HG02623 (cell line): ENCODE measurements around the gene FOXG1.

ENCODE experiments used
- ATAC-seq: cut with Tn5 transposase; IDR thresholded peaks from one replicate; pipeline ENCODE4 v1.9.1; 2021; ENCODE audit warnings: moderate library complexity; ENCODE audit not compliant: unreplicated experiment

FOXG1 gene

DNA sequence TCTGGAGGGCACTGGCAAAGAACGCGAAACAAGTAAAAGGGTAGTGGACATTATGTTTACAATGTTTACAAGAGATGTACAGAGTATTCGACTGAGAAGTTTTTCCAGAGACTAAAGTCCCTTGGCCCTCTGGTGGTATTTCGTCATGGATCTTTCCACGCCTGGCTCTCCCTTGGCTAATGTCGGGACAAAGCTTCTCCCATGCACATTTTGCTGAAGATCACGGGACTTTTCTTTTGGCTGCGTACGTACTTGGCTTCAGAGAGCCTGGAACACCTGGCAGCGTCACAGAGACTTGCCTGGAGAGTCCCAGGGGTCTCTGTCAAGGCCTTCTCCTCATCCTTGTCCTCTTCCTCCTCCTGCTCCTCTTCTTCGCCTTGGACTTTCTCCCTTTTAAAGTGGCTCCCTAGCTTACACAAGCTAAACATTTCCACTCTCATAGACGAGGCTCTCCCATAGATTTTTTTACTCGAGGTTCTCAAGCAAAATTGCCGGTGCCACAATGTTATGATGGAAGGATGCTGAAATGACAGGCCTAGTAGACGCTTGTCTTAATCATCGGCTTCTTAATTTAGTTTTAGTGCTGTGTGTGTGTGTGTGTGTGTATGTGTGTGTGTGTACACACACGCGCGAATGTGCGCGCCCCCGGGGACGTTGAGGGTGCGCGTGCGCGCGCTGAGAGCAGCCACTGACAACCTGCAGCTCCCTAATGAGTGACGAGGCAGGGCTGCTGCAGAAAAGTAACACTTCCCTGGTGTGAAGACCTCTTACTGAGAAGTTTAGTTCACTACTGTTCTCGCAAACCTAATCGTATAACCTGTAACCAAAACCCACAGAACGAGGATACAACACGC, 4.9 kb upstream of the FOXG1 start:
- ATAC-seq = no peak

DNA sequence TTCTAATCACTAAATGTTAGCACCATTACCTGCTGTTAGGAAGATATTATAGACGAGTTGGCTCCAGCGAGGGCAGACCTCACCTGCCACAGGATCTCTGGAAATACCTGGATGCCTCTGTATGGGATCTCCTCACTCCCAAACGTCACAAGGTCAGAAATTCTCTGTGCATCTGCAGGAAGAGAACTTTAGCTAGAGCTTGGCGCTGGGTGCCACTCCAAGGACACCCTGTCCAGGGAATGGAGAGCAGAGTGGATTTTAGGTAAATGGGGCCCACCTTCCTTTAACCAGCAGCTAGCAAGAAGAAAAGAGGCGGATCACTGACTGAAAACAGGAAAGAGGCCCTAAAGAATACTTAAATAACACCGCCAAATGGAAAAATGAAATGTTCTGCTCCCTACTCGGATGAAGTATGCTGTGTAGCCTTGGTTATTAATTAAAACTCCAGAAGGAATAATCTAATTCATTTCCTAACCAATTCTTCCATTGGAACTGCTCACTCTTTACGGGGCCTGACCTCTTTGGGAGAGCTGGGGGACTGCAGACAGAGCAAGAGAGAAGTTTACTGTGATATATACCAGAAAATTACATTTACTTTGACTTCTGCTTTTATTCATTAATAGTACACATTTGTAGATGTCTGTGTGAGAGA, 4.2 kb upstream of the FOXG1 start:
- no peak for ATAC-seq

DNA sequence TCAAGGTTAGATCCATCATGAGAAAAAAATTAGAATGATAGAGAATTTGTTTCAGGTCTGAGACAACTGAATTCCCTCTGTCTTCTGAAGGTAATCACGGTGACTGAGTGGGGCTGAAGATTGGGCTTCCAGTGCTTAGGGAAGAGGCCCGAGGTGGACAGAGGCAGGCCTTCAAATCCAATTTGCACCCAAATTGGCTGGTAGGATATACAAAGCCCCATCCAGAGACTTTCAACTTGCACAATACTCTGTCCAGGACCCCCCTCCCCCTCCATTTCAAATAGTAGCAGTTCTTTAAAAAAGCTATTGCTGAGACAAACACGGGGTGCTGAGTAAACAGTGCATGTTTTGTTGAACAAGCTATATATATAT, 3.6 kb upstream of the FOXG1 start:
- no peak for ATAC-seq

DNA sequence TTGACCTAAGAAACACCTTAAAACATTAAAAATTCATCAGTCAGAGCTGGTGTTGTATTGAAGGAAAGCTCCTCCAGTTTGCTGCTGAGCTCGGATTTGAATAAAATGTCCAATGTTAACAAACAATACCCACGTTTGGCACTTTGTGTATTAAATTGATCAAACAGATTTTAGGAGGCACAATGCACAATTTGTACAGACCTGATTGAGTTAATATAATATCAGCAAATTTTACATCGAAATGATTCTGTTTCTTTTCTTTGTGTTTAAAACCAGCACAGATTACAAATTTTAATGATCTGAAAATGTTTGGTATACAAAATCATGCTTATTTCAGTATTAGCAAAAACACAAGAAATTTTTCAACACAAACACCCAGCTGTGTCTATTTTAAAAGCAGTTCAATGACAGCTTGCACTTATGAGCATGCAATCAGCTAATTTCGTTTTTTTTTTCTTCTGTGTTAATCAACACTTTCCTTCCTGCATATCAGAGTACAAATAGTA, 2.8 kb upstream of the FOXG1 start:
- no peak for ATAC-seq

DNA sequence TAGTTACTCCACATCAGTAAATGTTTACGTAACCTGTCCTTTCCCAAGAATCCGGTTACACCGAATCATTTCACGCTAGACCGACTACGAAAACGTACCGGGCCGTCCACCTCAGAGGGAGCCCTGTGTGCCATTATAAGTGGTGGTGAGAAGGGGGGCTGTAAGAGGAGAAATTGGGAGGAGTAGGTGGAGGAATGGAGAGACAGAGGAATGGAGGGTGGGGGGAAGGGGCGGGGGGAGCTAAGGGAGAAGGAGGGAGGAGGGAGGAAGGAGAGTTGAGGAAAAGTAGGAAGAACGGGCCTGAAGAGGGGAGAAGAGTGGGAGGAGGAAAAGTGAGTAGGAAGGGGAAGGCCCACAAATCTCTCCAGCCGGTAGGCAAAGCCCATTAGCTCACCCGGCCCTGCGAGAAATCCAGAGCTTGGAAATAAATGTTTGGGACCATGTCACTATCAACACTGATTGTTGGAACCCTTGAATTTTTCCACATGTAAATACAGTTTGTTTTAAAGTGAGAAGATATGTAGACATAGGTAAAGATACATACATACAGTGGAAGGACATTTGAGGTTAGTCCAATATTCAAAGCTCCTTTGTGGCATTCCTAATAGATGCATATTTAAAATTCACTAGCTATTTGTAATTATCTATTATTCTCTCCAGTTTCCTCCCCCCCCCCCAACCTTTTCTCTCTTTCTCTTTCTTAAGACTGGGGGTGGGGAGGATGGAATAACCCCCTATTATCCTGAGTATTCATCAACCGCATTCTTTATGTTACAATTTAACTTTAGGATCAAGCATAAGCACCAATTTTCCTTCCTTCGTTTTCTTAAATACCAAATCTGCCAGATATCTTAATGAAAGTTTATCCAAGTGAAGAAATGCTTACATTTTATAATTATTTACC, 2.1 kb upstream of the FOXG1 start:
- no peak for ATAC-seq

DNA sequence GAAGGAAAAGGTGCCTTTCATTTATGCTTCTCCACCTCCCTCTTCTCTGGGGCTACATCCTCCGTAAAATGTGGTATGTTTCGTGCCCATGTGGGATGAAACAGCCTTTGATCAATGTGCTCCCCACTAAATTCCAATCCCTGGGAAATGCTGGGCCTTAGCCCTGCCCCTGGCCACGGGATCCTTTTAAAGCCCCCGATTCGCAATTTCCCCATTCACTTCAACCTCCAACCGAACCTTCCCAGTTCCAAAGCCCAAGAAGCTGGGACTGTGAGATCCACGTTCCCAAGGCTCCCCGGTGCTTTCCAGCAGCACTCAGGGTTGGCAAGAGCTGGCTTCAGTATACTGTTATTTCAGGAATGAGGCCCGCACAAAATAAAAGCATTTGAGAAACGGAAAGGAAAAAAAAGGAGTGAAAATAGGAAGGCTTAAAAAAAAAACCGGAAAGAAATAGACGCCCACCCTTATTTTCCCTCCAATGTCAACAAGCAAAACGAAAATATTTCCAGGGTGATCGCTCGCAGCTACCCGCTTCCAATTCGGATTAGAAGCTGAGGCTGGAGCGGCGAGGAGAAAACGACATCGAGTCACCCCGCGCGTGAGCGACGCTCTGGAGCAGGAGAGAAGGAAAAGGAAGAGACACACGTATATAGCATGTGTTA, 1.3 kb upstream of the FOXG1 start:
- ATAC-seq = no peak

DNA sequence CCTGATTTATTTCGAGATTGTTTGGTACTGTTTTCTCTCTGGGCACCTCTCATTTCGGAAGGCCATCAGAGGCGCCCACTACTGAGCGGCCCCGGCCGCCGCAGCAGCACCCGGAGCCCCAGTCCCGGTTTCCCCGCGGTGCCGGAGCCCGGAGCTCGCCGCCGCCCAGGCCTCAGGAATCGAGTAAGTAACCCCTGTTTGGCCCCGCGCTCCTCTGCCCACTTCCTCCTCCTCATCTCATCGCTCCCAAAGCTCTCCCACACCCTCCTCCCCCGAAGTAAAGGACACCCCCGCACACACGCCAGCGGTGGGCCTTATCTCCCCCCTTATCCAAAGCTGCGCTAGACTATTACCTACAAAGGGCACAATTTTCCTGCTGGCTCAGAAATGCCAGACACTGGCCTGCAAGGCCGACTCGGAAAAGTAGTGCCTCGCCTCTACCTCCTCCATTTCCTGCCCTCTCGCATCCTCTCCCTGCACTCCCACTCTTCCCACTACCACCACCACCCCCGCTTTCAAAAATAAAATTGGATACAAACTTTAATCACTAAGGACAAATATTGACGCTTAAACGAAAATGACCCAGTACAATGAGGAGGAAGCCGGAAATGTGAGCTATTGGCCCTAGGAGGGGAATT, 637 bp upstream of the FOXG1 start:
- no peak for ATAC-seq

DNA sequence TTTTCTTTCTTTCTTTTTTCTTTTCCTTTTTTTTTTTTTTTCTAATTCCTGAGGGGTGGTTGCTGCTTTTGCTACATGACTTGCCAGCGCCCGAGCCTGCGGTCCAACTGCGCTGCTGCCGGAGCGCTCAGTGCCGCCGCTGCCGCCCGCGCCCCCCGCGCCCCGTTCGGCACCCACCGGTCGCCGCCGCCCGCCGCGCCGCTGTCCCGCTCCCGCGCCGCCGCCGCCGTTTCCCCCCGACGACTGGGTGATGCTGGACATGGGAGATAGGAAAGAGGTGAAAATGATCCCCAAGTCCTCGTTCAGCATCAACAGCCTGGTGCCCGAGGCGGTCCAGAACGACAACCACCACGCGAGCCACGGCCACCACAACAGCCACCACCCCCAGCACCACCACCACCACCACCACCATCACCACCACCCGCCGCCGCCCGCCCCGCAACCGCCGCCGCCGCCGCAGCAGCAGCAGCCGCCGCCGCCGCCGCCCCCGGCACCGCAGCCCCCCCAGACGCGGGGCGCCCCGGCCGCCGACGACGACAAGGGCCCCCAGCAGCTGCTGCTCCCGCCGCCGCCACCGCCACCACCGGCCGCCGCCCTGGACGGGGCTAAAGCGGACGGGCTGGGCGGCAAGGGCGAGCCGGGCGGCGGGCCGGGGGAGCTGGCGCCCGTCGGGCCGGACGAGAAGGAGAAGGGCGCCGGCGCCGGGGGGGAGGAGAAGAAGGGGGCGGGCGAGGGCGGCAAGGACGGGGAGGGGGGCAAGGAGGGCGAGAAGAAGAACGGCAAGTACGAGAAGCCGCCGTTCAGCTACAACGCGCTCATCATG, 654 bp downstream of the FOXG1 start:
- no peak for ATAC-seq

DNA sequence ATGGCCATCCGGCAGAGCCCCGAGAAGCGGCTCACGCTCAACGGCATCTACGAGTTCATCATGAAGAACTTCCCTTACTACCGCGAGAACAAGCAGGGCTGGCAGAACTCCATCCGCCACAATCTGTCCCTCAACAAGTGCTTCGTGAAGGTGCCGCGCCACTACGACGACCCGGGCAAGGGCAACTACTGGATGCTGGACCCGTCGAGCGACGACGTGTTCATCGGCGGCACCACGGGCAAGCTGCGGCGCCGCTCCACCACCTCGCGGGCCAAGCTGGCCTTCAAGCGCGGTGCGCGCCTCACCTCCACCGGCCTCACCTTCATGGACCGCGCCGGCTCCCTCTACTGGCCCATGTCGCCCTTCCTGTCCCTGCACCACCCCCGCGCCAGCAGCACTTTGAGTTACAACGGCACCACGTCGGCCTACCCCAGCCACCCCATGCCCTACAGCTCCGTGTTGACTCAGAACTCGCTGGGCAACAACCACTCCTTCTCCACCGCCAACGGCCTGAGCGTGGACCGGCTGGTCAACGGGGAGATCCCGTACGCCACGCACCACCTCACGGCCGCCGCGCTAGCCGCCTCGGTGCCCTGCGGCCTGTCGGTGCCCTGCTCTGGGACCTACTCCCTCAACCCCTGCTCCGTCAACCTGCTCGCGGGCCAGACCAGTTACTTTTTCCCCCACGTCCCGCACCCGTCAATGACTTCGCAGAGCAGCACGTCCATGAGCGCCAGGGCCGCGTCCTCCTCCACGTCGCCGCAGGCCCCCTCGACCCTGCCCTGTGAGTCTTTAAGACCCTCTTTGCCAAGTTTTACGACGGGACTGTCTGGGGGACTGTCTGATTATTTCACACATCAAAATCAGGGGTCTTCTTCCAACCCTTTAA, 1.5 kb downstream of the FOXG1 start:
- ATAC-seq = no peak

DNA sequence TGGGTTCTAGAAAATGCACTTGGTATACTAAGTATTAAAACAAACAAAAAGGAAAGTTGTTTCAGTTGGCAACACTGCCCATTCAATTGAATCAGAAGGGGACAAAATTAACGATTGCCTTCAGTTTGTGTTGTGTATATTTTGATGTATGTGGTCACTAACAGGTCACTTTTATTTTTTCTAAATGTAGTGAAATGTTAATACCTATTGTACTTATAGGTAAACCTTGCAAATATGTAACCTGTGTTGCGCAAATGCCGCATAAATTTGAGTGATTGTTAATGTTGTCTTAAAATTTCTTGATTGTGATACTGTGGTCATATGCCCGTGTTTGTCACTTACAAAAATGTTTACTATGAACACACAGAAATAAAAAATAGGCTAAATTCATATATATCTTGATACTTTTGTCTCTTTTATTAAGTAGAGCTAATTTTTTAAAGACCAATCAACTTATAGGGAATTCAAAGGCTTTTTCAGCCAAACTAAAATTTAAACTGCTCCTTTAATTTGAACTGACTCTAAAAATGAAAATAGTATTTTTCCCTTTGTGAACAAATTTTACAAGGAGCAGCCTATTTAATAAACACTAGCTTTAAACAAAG, 2.8 kb downstream of the FOXG1 start:
- no peak for ATAC-seq

DNA sequence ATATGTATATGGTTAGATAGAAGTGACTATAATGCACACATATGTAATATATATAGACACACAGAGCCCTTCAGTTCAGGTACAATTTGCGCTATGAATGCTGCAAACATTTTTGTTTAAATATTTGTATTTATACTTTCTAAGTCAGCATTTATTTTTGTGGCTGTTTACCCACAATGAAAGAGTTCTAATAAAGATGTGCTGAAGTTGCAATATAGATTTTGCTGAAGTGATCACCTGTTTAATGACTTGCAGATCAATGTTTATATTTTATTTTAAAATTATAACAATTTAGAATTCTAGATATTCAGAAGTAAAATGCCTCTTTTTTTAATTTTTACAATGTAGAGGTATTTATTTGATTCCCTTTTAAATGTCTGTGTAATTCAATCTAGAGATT, 3.5 kb downstream of the FOXG1 start:
- no peak for ATAC-seq

DNA sequence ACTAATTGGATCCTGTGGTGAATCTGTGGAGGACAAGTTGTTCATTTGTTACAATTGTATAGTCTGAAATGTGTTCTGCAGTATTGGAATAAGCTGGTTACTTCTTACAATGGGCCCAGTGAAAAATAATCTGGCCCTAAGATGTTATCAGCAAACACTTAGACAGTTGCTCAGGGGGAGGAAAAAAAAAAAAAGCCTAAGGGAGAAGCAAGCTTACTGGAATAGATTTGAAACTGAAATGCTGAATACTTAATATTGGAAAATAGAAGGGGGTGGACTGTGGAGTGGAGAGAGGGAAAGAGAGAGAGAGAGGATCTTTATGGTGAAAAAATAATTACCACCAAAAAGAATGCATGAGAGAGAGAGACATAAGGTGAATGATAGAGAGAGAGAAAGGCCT, 4.0 kb downstream of the FOXG1 start:
- ATAC-seq = no peak

DNA sequence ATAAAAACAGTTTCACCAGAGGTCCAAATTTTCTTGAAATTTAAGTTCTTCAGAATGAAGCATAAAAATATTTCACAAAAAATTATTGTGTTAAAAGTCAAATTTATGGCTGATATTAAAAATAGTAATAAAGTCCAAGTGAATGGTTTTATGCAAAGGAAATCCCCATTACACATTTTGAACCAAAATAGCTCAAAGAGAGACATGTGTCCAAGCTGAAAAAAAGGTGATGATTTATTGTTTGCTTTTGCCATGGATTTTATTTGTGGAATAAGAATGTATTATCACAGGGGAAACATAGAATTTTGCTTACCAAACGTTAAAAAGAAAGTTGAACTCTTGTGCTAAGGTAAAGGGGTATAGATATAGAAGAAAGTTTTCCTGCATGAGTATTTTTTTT, 4.6 kb downstream of the FOXG1 start:
- no peak for ATAC-seq

DNA sequence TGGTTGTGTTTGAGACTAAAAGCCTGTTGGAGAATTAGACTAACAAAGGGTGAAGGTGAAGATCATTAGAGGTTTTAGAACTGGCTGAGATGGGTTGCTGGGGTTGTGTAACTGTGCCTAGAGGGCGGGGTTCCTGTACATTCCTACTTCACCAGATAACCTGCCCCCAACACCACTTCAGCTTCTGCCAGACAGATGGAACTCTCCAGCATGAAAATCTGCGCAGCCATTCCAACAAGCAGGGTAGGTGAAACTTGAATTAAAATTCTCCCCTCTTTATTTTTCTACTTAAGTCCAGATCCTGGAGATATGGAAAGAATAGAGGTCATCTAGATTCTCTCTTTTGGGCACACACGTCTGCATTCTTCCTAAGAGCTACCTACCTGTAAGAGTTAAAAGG, 6.0 kb downstream of the FOXG1 start:
- ATAC-seq = no peak

DNA sequence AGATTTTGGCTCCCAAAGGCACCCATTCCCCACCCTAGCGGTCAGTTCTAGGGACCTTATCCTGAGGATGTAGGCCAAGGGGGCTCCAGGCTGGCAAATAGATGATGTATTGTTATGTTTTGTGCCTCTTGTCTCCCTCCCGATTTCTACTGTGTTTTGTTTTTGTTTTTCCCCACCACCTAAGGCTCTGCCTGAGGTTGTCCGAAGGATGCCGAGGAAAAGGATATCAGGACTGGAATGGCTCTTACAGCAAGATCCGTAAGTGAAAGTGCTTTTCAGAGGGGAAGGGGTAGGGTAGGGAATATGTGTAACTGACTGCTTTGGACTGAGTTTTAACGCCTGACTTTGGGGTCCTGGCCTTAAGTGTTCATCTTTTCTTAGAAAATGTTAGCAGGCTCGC, 6.6 kb downstream of the FOXG1 start:
- no peak for ATAC-seq

DNA sequence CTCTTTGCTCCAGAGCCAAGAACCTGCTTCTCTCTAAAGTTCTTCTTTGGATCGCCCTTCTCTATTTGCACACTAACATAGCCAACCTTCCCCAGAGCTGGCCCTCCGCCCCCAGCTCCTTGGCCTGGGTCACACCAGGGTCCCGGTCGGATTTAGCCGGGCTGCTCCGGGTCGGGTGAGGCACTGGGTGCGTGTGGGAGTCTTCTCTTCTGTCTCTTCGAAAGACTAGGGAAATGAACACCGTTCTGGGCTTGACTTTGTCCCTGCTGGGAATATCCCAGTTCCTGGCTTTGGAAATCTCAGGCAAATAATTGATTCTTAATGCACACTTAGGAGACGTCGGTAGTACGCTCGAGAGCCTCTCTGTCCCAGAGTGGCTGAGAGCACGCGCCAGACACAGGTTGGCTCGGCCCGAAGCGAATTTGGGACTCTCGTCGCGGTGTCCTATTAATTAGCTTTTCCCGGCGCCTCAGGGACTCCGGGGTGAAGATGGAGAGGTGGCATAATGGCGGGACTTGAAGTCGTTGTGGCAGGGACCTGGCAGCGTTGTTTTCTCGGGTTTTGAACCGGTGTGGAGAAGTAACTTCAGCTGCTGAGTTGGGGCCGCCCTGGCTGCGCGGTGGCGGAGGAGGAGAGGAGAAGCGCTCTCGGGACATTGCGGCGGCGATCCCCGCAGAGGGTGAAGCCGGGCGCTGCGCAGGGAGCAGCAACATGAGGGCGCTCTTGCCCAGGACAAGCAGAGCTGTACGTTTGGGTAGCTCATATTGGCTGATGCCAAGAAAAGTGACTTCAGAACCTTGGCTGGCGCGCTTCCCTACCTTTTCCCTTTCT, 7.5 kb downstream of the FOXG1 start:
- ATAC-seq = no peak
